ENCODE measurements around the gene SLC35A2.

Gene SLC35A2

GRCh38 chrX:48911412-48912182 lies at the start of gene SLC35A2:
SLC35A2 (minus strand) TSS chrX:48911646; CDS start chrX:48911636, 10 bp downstream.
- peak; percentile 63 for DNase-seq (ENCODE audit: low read depth)

DNA sequence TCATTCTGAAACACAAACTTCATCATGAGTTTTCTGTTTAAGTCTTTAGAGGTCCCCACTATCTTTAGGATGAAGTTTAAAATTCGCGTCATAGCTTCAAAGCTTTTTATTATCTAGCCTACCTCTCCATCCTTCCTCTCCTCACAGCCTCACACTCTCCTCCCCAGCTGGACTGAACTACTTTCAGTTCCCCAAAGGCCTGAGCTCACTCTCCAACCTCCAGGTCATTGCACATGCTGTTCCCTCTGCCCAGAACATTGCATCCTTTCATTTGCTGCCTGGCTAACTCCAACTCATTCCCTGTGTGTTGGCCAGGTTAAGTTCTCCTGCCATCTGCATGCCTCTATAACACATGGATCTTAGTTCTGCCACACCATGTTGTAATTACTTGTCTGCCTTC lies 48.8 kb upstream of the SLC35A2 start:
- DNase-seq (ENCODE audit: low read depth), result no peak

DNA sequence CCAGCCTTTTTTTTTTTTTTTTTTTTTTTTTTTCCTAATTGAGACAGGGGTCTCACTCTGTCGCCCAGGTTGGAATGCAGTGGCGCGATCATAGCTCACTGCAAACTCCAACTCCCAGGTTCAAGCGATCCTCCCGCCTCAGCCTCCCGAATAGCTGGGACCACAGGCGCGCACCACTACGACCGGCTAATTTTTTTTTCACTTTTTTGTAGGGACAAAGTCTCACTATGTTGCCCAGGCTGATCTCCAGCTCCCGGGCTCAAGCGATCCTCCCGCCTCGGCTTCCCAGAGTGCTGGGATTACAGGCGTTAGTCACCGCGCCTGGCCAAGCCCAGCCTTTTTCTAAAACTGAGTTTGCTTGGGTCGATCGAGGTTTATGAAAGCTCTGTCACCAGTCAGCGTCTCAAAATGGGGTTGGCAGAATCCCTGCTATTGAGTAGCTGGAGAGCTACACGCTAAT lies 47.2 kb upstream of the SLC35A2 start:
- DNase-seq (ENCODE audit: low read depth), result no peak

DNA sequence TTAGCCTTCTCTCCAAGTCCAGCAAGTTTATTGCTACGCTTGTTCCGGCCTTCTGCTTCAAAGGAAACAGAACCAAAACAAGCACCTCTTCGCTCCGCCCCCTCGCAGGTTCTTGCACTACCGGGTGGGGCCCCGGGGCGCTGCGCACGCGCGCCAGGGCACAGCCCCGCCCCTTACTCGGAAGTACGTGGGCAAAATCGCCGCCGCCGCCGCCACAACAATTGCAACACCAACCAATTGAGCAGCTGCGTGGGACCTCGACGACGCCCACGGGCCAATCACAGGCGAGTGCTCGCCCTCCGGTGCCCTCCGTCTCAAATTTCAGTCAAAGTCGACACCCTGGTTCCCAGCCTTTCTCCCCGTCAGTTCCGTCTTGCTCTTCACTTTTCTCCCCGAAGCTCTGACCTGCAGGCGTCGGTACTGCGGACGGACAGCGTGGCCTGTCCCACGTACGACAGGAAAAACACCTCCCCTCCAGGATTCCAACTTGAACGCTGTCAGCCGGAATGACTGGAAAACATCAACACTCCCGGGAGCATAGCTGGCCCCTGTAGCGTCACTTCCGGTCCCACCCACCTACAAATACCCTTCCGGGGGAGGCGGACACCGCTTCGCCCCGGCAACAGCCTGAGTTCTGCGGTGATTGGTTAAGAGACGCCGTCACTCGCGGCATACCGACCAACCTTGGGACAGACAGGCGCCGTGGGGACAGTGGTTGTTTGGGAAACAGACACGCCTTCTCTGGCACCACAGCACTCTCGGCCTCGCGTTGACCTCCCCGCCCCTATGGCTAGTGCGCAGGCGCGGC lies 46.6 kb upstream of the SLC35A2 start:
- DNase-seq (ENCODE audit: low read depth), result peak; percentile 98

DNA sequence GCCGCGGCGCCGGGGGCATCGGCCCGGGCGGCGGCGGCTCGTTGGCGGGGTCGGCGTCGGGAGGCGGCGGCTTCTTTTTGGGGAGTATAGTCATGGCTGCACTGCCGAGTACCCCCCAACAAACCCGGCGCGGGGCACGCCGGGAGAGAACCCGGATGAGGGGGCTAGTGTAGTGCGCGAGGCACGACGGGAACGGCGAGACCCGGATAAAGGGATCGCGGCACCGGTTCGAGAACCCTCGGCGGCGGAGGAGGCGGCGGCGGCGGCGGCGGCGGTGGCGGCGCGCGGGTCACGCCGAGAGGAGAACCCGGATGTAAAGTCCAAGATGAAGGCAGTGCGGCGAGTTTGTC lies 46.0 kb upstream of the SLC35A2 start, which contains the start of gene OTUD5:
OTUD5 (minus strand) TSS at position 131 of the 350 bp plus-strand sequence; CDS start at position 94, 37 bp downstream.
- DNase-seq (ENCODE audit: low read depth), result no peak

DNA sequence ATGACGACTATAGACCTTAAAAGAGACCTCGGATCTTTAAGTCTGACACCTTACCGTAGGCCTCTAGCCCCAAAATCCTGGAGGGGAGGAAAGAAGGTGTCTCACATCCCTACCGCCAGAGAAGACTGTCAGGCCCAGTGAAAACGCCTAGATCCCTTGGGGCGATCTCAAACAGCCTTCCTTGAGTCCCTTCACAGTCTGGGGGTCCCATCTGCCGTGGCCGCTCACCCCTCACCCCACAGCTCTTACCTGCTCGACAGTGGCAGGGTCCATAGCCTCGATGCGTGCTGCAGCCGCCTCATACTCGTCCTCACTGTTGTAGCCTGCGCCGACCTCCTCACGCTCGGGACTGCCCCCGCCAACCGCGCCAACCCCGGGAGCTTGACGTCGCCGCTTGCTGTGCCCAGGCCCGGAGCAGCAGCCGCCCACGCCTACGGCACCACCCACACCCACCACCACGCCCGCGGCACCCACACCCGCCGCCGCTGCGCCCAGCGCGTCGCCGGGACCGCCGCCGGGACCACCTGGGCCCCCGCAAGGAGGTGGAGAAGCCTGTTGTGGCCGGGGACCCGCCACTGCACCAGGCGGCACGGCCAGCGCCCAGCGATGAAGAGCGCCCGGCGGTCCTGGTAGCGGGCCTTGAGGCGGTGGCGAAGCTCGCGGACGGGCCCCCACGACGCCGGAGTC lies 45.4 kb upstream of the SLC35A2 start:
- no peak for DNase-seq (ENCODE audit: low read depth)

- DNase-seq (ENCODE audit: low read depth), result no peak
Observed at GRCh38 chrX:48948589-48948988, 37.1 kb upstream of the SLC35A2 start.

- DNase-seq (ENCODE audit: low read depth), result no peak
Observed at GRCh38 chrX:48945517-48946348, 34.3 kb upstream of the SLC35A2 start.

GRCh38 chrX:48942895-48943294 lies 31.4 kb upstream of the SLC35A2 start:
- no peak for DNase-seq (ENCODE audit: low read depth)

DNA sequence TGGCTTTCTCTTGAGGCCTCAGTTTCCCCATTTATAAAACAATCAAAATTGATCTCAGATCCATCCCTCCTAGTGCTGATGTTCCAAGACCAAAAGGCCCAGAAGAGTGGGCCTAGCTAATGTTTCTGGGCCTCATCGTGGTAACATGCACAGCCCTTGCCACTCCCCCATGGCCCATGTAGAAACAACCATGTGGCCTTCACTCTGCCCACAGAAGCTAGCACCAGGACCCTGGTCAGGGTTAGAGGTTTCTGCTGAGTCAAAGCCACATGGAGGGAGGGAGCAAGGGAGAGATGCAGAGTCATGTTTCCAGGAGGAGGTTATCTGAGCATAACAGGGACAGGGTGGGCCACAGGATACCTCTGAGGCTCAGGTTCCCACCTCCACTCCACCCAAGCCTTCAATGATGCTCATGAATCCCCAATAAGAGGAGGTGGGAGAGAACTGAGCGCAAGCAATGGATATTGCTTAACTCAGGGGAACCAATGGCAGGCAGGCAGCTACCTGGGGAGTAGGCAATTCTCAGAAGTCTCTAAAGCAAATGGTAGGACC lies 29.0 kb upstream of the SLC35A2 start:
- DNase-seq (ENCODE audit: low read depth), result no peak

- DNase-seq (ENCODE audit: low read depth), result no peak
Observed at GRCh38 chrX:48939524-48940228, 28.2 kb upstream of the SLC35A2 start.

GRCh38 chrX:48938721-48939425 lies 27.4 kb upstream of the SLC35A2 start:
- DNase-seq (ENCODE audit: low read depth), result no peak

DNA sequence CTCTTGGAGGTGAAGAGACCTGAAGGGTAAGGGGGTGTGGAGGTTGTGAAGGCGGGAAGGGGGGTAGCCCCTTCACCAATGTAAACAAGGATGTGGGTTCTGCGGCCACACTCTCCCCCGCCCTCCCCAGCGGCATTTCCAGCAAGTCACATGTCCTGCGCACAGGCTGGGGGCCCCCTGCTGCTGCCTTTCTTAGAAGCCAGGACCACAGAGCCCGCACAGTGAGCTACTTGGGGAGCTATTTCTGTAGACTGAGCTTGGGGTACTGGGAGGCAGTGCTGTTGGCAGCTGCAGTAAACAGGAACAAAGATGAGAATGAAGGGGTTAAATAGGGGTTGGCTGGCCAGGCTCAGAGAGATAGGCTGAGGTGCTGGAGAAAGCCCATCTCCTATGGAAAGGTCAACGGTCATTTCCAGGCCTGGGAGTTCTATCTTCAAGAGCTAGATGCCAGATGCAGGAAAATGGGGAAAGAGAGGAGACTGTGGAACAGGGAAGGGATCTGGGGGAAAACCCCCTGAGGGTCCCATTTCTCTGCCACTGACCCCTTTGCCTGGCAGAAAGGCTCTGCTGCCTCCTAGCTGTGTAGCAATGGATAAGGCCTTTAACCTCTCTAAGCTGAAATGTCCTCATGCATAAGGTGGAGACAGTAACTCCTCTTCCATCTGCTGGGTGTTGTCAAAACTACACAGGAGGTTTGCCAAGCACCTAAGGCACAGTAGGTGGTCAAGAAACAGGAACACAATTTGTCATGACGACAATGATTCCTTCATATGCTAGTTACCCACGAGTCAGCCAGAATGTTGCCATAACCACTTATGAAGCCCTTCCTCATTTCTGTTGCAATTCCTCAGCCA lies 25.8 kb upstream of the SLC35A2 start:
- DNase-seq (ENCODE audit: low read depth), result peak; percentile 94

- DNase-seq (ENCODE audit: low read depth), result no peak
Observed at GRCh38 chrX:48936429-48937053, 25.1 kb upstream of the SLC35A2 start.

- no peak for DNase-seq (ENCODE audit: low read depth)
Observed at GRCh38 chrX:48935301-48935670, 23.8 kb upstream of the SLC35A2 start.

- DNase-seq (ENCODE audit: low read depth), result no peak
Observed at GRCh38 chrX:48934581-48935300, 23.3 kb upstream of the SLC35A2 start.

DNA sequence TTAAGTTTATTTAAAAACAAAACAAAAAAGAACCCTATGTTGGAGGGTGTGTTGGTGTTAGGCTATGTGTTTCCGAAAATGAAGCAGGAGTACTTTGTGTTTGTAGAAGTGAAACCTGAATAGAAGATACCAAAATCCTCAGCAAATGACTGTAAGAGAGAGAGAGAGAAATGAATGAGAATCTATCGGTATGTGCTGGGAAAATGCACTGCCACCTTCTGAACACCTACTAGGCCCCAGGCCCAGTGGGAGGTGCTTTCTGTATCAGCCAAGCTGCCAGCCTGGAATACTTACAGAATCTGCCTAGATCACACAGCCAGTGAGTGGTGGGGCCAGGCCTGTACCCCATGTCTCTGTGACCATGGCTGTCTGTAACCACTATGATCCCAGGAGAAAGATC lies 22.3 kb upstream of the SLC35A2 start:
- DNase-seq (ENCODE audit: low read depth), result no peak
